Measurements from ENCODE around the gene ADAM8.
"Not testable (repeated sequence)": the region's sequence is repeated elsewhere in the genome, so short reads cannot be mapped to it uniquely, and the experiment has no call there.

ADAM8 gene

GRCh38 chr10:133276435-133277201, at the start of gene ADAM8:
Gene ADAM8 (minus strand): TSS chr10:133276868. CDS start chr10:133276817, 51 bp downstream.
- H3K4me3 ChIP-seq (ENCODE audit: low read depth, low read length) = no peak within 1 kb of the TSS
- H3K36me3 ChIP-seq (ENCODE audit: insufficient read depth, low read length) = no peaks in the 10 kb centered on the region
- H3K4me1 ChIP-seq (ENCODE audit: control insufficient read depth, insufficient read depth, low read length, unreplicated experiment) = peaks cover 8% of the 10 kb centered on the region
- H3K79me2 ChIP-seq (ENCODE audit: control insufficient read depth, insufficient read depth, low read length, unreplicated experiment) = no peaks in the 10 kb centered on the region
- no peak within 1 kb of the TSS for H3K27ac ChIP-seq (ENCODE audit: low read depth, low read length)
- H3K27me3 ChIP-seq (ENCODE audit: insufficient read depth, low read length) = peaks cover 14% of the 10 kb centered on the region; the same call in 1 of the 2 replicates
- H2AFZ ChIP-seq (ENCODE audit: low read length, unreplicated experiment) = no peak within 1 kb of the TSS

- Histone ChIP-seq H3K4me1 (ENCODE audit: control insufficient read depth, insufficient read depth, low read length, unreplicated experiment) (peaks cover 7% of the 10 kb centered on the region), H3K79me2 (ENCODE audit: control insufficient read depth, insufficient read depth, low read length, unreplicated experiment) (no peaks in the 10 kb centered on the region), H2AFZ (ENCODE audit: low read length, unreplicated experiment) (no peak overlapping the region), H3K27ac (ENCODE audit: low read depth, low read length) (no peak overlapping the region), H3K36me3 (ENCODE audit: insufficient read depth, low read length) (no peaks in the 10 kb centered on the region), H3K27me3 (ENCODE audit: insufficient read depth, low read length) (peaks cover 45% of the 10 kb centered on the region), H3K4me3 (ENCODE audit: low read depth, low read length) (peak overlapping the region; percentile 62; the same call in 1 of the 2 replicates)
Measured at GRCh38 chr10:133326223-133326551, 49.5 kb upstream of the ADAM8 start.

GRCh38 chr10:133325440-133326222, 49.0 kb upstream of the ADAM8 start:
- Histone ChIP-seq H3K27ac (ENCODE audit: low read depth, low read length) (no peak overlapping the region), H3K36me3 (ENCODE audit: insufficient read depth, low read length) (no peaks in the 10 kb centered on the region), H3K79me2 (ENCODE audit: control insufficient read depth, insufficient read depth, low read length, unreplicated experiment) (no peaks in the 10 kb centered on the region), H3K27me3 (ENCODE audit: insufficient read depth, low read length) (peaks cover 40% of the 10 kb centered on the region), H3K4me3 (ENCODE audit: low read depth, low read length) (peak overlapping the region; percentile 62), H2AFZ (ENCODE audit: low read length, unreplicated experiment) (peak overlapping the region; percentile 12), H3K4me1 (ENCODE audit: control insufficient read depth, insufficient read depth, low read length, unreplicated experiment) (peaks cover 7% of the 10 kb centered on the region)

GRCh38 chr10:133324857-133325260, 48.2 kb upstream of the ADAM8 start:
- Histone ChIP-seq H2AFZ (ENCODE audit: low read length, unreplicated experiment) (no peak overlapping the region), H3K4me1 (ENCODE audit: control insufficient read depth, insufficient read depth, low read length, unreplicated experiment) (peaks cover 7% of the 10 kb centered on the region), H3K27ac (ENCODE audit: low read depth, low read length) (no peak overlapping the region), H3K27me3 (ENCODE audit: insufficient read depth, low read length) (peaks cover 40% of the 10 kb centered on the region), H3K36me3 (ENCODE audit: insufficient read depth, low read length) (no peaks in the 10 kb centered on the region), H3K4me3 (ENCODE audit: low read depth, low read length) (no peak overlapping the region), H3K79me2 (ENCODE audit: control insufficient read depth, insufficient read depth, low read length, unreplicated experiment) (no peaks in the 10 kb centered on the region)

- H3K4me3 ChIP-seq (ENCODE audit: low read depth, low read length) = peak overlapping the region; percentile 70
Measured at GRCh38 chr10:133324198-133324792, 47.6 kb upstream of the ADAM8 start.

GRCh38 chr10:133322064-133322709, 45.5 kb upstream of the ADAM8 start:
- H2AFZ ChIP-seq (ENCODE audit: low read length, unreplicated experiment); H3K36me3 ChIP-seq (ENCODE audit: insufficient read depth, low read length); H3K79me2 ChIP-seq (ENCODE audit: control insufficient read depth, insufficient read depth, low read length, unreplicated experiment); H3K27ac ChIP-seq (ENCODE audit: low read depth, low read length); H3K4me3 ChIP-seq (ENCODE audit: low read depth, low read length); H3K4me1 ChIP-seq (ENCODE audit: control insufficient read depth, insufficient read depth, low read length, unreplicated experiment): not testable (repeated sequence)
- peaks cover 25% of the 10 kb centered on the region for H3K27me3 ChIP-seq (ENCODE audit: insufficient read depth, low read length)

More at GRCh38 chr10:133324198-133324792, 47.6 kb upstream of the ADAM8 start:
- Histone ChIP-seq H3K27me3 (ENCODE audit: insufficient read depth, low read length) (peaks cover 40% of the 10 kb centered on the region), H2AFZ (ENCODE audit: low read length, unreplicated experiment) (no peak overlapping the region), H3K36me3 (ENCODE audit: insufficient read depth, low read length) (no peaks in the 10 kb centered on the region), H3K79me2 (ENCODE audit: control insufficient read depth, insufficient read depth, low read length, unreplicated experiment) (no peaks in the 10 kb centered on the region), H3K4me1 (ENCODE audit: control insufficient read depth, insufficient read depth, low read length, unreplicated experiment) (peaks cover 4% of the 10 kb centered on the region), H3K27ac (ENCODE audit: low read depth, low read length) (no peak overlapping the region)

- peaks cover 13% of the 10 kb centered on the region for H3K27me3 ChIP-seq (ENCODE audit: insufficient read depth, low read length)
- not testable (repeated sequence) for H3K36me3 ChIP-seq (ENCODE audit: insufficient read depth, low read length); H3K4me1 ChIP-seq (ENCODE audit: control insufficient read depth, insufficient read depth, low read length, unreplicated experiment); H3K79me2 ChIP-seq (ENCODE audit: control insufficient read depth, insufficient read depth, low read length, unreplicated experiment); H3K27ac ChIP-seq (ENCODE audit: low read depth, low read length); H2AFZ ChIP-seq (ENCODE audit: low read length, unreplicated experiment); H3K4me3 ChIP-seq (ENCODE audit: low read depth, low read length)
Measured at GRCh38 chr10:133320852-133321422, 44.3 kb upstream of the ADAM8 start.

GRCh38 chr10:133318494-133319127, 41.9 kb upstream of the ADAM8 start:
- Histone ChIP-seq H2AFZ (ENCODE audit: low read length, unreplicated experiment) (no peak overlapping the region), H3K27ac (ENCODE audit: low read depth, low read length) (no peak overlapping the region), H3K4me3 (ENCODE audit: low read depth, low read length) (peak overlapping the region; percentile 64), H3K4me1 (ENCODE audit: control insufficient read depth, insufficient read depth, low read length, unreplicated experiment) (no peaks in the 10 kb centered on the region), H3K27me3 (ENCODE audit: insufficient read depth, low read length) (no peaks in the 10 kb centered on the region), H3K36me3 (ENCODE audit: insufficient read depth, low read length) (no peaks in the 10 kb centered on the region), H3K79me2 (ENCODE audit: control insufficient read depth, insufficient read depth, low read length, unreplicated experiment) (no peaks in the 10 kb centered on the region)

- H3K36me3 ChIP-seq (ENCODE audit: insufficient read depth, low read length) = no peaks in the 10 kb centered on the region
- H3K27ac ChIP-seq (ENCODE audit: low read depth, low read length) = no peak overlapping the region
- no peaks in the 10 kb centered on the region for H3K27me3 ChIP-seq (ENCODE audit: insufficient read depth, low read length)
- no peak overlapping the region for H2AFZ ChIP-seq (ENCODE audit: low read length, unreplicated experiment)
- H3K4me1 ChIP-seq (ENCODE audit: control insufficient read depth, insufficient read depth, low read length, unreplicated experiment) = no peaks in the 10 kb centered on the region
- no peaks in the 10 kb centered on the region for H3K79me2 ChIP-seq (ENCODE audit: control insufficient read depth, insufficient read depth, low read length, unreplicated experiment)
- no peak overlapping the region for H3K4me3 ChIP-seq (ENCODE audit: low read depth, low read length)
Measured at GRCh38 chr10:133316732-133317131, 40.1 kb upstream of the ADAM8 start.

GRCh38 chr10:133316266-133316665, 39.6 kb upstream of the ADAM8 start:
- H3K27ac ChIP-seq (ENCODE audit: low read depth, low read length) = no peak overlapping the region
- no peaks in the 10 kb centered on the region for H3K79me2 ChIP-seq (ENCODE audit: control insufficient read depth, insufficient read depth, low read length, unreplicated experiment)
- H3K27me3 ChIP-seq (ENCODE audit: insufficient read depth, low read length) = no peaks in the 10 kb centered on the region
- no peak overlapping the region for H2AFZ ChIP-seq (ENCODE audit: low read length, unreplicated experiment)
- no peaks in the 10 kb centered on the region for H3K36me3 ChIP-seq (ENCODE audit: insufficient read depth, low read length)
- no peak overlapping the region for H3K4me3 ChIP-seq (ENCODE audit: low read depth, low read length)
- no peaks in the 10 kb centered on the region for H3K4me1 ChIP-seq (ENCODE audit: control insufficient read depth, insufficient read depth, low read length, unreplicated experiment)
